Measurements from ENCODE around the gene ZSCAN9.

The ZSCAN9 gene

DNA sequence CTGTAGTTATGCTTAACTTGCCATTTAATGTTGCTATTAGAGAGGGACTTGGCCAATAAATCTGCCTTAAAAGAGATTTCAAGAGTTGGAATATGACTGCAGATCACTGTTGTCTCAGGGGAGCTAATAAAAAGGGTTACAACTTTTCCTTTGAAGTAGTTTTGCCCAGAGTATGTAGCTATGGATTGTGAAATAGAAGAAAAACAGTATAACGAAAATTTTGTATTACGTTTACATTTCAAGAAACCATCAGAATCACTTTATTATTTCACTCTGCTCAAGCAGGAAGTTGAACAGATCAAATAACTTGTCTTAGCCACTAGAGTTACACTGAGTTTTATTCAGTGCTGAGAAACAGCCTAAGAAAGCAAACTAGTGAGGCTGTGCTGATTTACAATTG lies 38.8 kb downstream of the ZSCAN9 start:
- H3K4me1 ChIP-seq (ENCODE audit: control insufficient read depth, low read length) = peaks cover 22% of the 10 kb centered on the region
- H3F3A ChIP-seq (ENCODE audit: control insufficient read depth, insufficient read depth) = no peaks in the 10 kb centered on the region
- no peak overlapping the region for H3K27ac ChIP-seq (ENCODE audit: low read depth, low read length)
- no peaks in the 10 kb centered on the region for H3K9me2 ChIP-seq (replicated peaks; ENCODE audit: control insufficient read depth, low read length)
- no peaks in the 10 kb centered on the region for H3K36me3 ChIP-seq (ENCODE audit: control insufficient read depth, low read length)
- no peaks in the 10 kb centered on the region for H3K27me3 ChIP-seq (ENCODE audit: control insufficient read depth, low read length)
- no peaks in the 10 kb centered on the region for H4K20me1 ChIP-seq (ENCODE audit: control insufficient read depth, insufficient read depth, low read depth, low read length)
- peaks cover 6% of the 10 kb centered on the region for H3K79me2 ChIP-seq (ENCODE audit: control insufficient read depth, low read length)
- H3K4me2 ChIP-seq (ENCODE audit: low read length) = no peak overlapping the region
- no peak for TF ChIP-seq EZH2phosphoT487 (IDR thresholded peaks at IDR 0.05; ENCODE audit: borderline replicate concordance, low read length)
- TF ChIP-seq, protein P1, sequence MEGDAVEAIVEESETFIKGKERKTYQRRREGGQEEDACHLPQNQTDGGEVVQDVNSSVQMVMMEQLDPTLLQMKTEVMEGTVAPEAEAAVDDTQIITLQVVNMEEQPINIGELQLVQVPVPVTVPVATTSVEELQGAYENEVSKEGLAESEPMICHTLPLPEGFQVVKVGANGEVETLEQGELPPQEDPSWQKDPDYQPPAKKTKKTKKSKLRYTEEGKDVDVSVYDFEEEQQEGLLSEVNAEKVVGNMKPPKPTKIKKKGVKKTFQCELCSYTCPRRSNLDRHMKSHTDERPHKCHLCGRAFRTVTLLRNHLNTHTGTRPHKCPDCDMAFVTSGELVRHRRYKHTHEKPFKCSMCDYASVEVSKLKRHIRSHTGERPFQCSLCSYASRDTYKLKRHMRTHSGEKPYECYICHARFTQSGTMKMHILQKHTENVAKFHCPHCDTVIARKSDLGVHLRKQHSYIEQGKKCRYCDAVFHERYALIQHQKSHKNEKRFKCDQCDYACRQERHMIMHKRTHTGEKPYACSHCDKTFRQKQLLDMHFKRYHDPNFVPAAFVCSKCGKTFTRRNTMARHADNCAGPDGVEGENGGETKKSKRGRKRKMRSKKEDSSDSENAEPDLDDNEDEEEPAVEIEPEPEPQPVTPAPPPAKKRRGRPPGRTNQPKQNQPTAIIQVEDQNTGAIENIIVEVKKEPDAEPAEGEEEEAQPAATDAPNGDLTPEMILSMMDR (IDR thresholded peaks at IDR 0.05; ENCODE audit: low read depth, low read length, poor library complexity, severe bottlenecking) = no peak
- H3K9me3 ChIP-seq (ENCODE audit: control insufficient read depth, insufficient read depth, low read length) = no peaks in the 10 kb centered on the region
- no peak overlapping the region for H3K4me3 ChIP-seq (ENCODE audit: low read length)

DNA sequence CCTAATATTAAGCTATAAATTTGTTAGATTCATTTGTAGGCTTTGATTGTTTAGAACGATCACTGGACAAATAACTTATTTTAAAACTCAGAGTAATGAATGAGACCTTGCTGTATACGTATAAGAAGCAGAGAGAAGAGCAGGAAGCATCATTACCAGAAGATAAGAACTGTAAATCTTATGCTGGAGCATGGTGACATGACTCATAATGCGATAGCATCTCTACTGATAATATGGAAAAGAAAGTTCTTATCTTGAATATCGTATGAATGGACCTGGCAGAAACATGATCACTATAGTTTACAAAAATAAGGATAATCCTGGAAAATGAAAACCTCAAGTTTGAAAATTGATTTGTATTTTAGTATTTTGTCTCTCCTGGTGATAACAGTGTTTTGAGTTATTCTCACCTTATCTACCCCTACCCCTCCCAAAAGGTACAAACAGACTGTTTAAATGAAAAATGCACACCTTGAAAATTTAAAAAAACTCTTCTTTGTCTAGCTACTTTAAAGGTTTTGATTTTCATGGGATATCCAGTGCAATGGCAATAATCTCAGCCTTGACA lies 39.8 kb downstream of the ZSCAN9 start:
- Histone ChIP-seq H3K27ac (ENCODE audit: low read depth, low read length) (no peak overlapping the region), H4K20me1 (ENCODE audit: control insufficient read depth, insufficient read depth, low read depth, low read length) (no peaks in the 10 kb centered on the region), H3K9me2 (replicated peaks; ENCODE audit: control insufficient read depth, low read length) (no peaks in the 10 kb centered on the region), H3K27me3 (ENCODE audit: control insufficient read depth, low read length) (no peaks in the 10 kb centered on the region), H3K4me2 (ENCODE audit: low read length) (no peak overlapping the region), H3K79me2 (ENCODE audit: control insufficient read depth, low read length) (peaks cover 6% of the 10 kb centered on the region), H3F3A (ENCODE audit: control insufficient read depth, insufficient read depth) (no peaks in the 10 kb centered on the region), H3K9me3 (ENCODE audit: control insufficient read depth, insufficient read depth, low read length) (no peaks in the 10 kb centered on the region), H3K4me1 (ENCODE audit: control insufficient read depth, low read length) (peaks cover 22% of the 10 kb centered on the region), H3K36me3 (ENCODE audit: control insufficient read depth, low read length) (no peaks in the 10 kb centered on the region), H3K4me3 (ENCODE audit: low read length) (no peak overlapping the region)
- TF ChIP-seq, protein P1 (IDR thresholded peaks at IDR 0.05; ENCODE audit: low read depth, low read length, poor library complexity, severe bottlenecking) = no peak

DNA sequence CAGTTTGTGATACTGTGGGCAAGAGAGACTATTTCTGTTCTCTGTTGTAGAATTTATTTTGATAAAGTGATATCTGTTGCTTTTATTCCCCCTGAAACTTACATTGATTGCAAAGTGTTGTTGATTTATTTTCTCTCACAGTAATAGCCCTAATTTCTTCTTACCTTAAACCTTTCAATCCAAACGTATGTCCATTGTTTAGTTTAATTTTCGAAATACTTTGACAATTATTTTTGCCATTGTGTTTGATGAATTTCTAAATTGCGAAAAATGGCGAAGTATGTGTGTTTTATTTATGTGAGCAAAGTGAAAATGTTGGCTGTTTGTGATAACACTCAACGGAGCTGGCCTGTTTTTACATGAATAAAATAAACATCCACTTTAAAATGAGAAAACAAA lies 41.5 kb downstream of the ZSCAN9 start:
- Histone ChIP-seq H3K4me2 (ENCODE audit: low read length) (peak overlapping the region; percentile 77), H3K9me2 (replicated peaks; ENCODE audit: control insufficient read depth, low read length) (no peaks in the 10 kb centered on the region), H4K20me1 (ENCODE audit: control insufficient read depth, insufficient read depth, low read depth, low read length) (no peaks in the 10 kb centered on the region), H3K4me1 (ENCODE audit: control insufficient read depth, low read length) (peaks cover 22% of the 10 kb centered on the region), H3K27ac (ENCODE audit: low read depth, low read length) (peak overlapping the region; percentile 21), H3K27me3 (ENCODE audit: control insufficient read depth, low read length) (no peaks in the 10 kb centered on the region), H3K9me3 (ENCODE audit: control insufficient read depth, insufficient read depth, low read length) (no peaks in the 10 kb centered on the region), H3K36me3 (ENCODE audit: control insufficient read depth, low read length) (no peaks in the 10 kb centered on the region), H3F3A (ENCODE audit: control insufficient read depth, insufficient read depth) (no peaks in the 10 kb centered on the region), H3K4me3 (ENCODE audit: low read length) (peak overlapping the region; percentile 81), H3K79me2 (ENCODE audit: control insufficient read depth, low read length) (peaks cover 6% of the 10 kb centered on the region)
- TF ChIP-seq, protein P1 (IDR thresholded peaks at IDR 0.05; ENCODE audit: low read depth, low read length, poor library complexity, severe bottlenecking) = no peak
- no peak for TF ChIP-seq EZH2phosphoT487 (IDR thresholded peaks at IDR 0.05; ENCODE audit: borderline replicate concordance, low read length)
